A549 (cell line): ENCODE data around the gene MYMK. TPM values are rescaled to one million over a fixed set of nuclear protein-coding genes. Genes with fewer than 3 reads are reported as not detected.

Source experiments
- ATAC-seq, 2 experiments: fragments of 200-7000 bp in 1 of 2; fragments of >200 bp in 1 of 2; cut with Nextera tagmentation in 1 of 2; cut with Tn5 transposase in 1 of 2; 3 replicates each; pipeline versions ENCODE4 v1.8.0 to v1.9.1; 2018 to 2020; ENCODE audit warnings: mild to moderate bottlenecking in 1 of 2, moderate library complexity in 1 of 2
- CTCF ChIA-PET: fragments of 300-600 bp; sonication (Branson Sonifier 250); formaldehyde crosslinking; extraction: SDS; loops from one replicate; lab custom pipeline; 2021; ENCODE audit warnings: antibody characterized with exemption, inconsistent platforms; lab: Yijun Ruan, JAX
- POLR2A ChIA-PET: fragments of 350-600 bp; formaldehyde crosslinking; extraction: SDS; loops from one replicate; lab custom pipeline; 2021; ENCODE audit warnings: antibody characterized with exemption, inconsistent platforms; lab: Yijun Ruan, JAX
- DNase-seq, 2 experiments: peaks; one replicate each; pipeline versions ENCODE4 v3.0.0 to v3.0.0-alpha.2; 2011 to 2016; ENCODE audit warnings: low read depth in 1 of 2, low spot score in 1 of 2
- FAIRE-seq: peaks from 2 replicates; lab custom pipeline; 2011; peaks lifted over from hg19 to GRCh38; lab: Jason Lieb, UNC
- H3K27ac ChIP-seq, 2 experiments: fragments of >200 bp; sonication (Bioruptor Twin); formaldehyde crosslinking; 3 replicates each; pipeline ENCODE4 v1.5.1; 2016 to 2017
- H3K4me1 ChIP-seq: fragments of >200 bp; sonication (Bioruptor Twin); formaldehyde crosslinking; 3 replicates; pipeline ENCODE4 v1.6.1; 2016
- H3K4me2 ChIP-seq: fragments of >200 bp; sonication (Bioruptor Twin); formaldehyde crosslinking; 3 replicates; pipeline ENCODE4 v1.6.1; 2016
- H3K4me3 ChIP-seq: fragments of >200 bp; sonication (Bioruptor Twin); formaldehyde crosslinking; 3 replicates; pipeline ENCODE4 v1.5.1; 2016
- H3K9me3 ChIP-seq: fragments of >200 bp; sonication (Bioruptor Twin); formaldehyde crosslinking; 3 replicates; pipeline ENCODE4 v1.6.1; 2016
- BHLHE40 ChIP-seq: IDR thresholded peaks from 2 replicates; pipeline ENCODE4 v1.6.1; 2012; ENCODE audit warnings: low read depth, low read length, inconsistent platforms
- CBX2 ChIP-seq: fragments of 200-600 bp; sonication (generic); IDR thresholded peaks from 2 replicates; pipeline ENCODE4 v1.6.1; 2016; ENCODE audit warnings: low read depth, mild to moderate bottlenecking, borderline replicate concordance
- CHD4 ChIP-seq: fragments of 200-600 bp; sonication (generic); IDR thresholded peaks from 2 replicates; pipeline ENCODE4 v1.6.1; 2016; ENCODE audit warnings: antibody characterized with exemption, mild to moderate bottlenecking, borderline replicate concordance
- EHMT2 ChIP-seq: fragments of 200-600 bp; sonication (generic); IDR thresholded peaks from 2 replicates; pipeline ENCODE4 v1.6.1; 2016; ENCODE audit warnings: antibody characterized with exemption, low read depth, mild to moderate bottlenecking, moderate library complexity
- FOXS1 ChIP-seq: fragments of 250-450 bp; sonication (Bioruptor Pico); IDR thresholded peaks from 2 replicates; pipeline ENCODE4 v1.5.0; 2020; ENCODE audit warnings: mild to moderate bottlenecking, moderate library complexity
- GATA3 ChIP-seq: IDR thresholded peaks from 2 replicates; pipeline ENCODE4 v1.6.1; 2012; ENCODE audit warnings: borderline replicate concordance
- HDAC2 ChIP-seq: fragments of 200-600 bp; sonication (generic); IDR thresholded peaks from 2 replicates; pipeline ENCODE4 v1.6.1; 2016
- HEYL ChIP-seq: fragments of 250-450 bp; sonication (Bioruptor Pico); IDR thresholded peaks from 2 replicates; pipeline ENCODE4 v1.8.0; 2021; ENCODE audit warnings: mild to moderate bottlenecking, moderate library complexity
- HOXA7 ChIP-seq: fragments of 250-450 bp; sonication (Bioruptor Pico); IDR thresholded peaks from 2 replicates; pipeline ENCODE4 v1.5.0; 2020; ENCODE audit warnings: mild to moderate bottlenecking, moderate library complexity
- HOXB5 ChIP-seq: fragments of 250-450 bp; sonication (Bioruptor Pico); IDR thresholded peaks from 2 replicates; pipeline ENCODE4 v1.5.0; 2020; ENCODE audit warnings: mild to moderate bottlenecking, moderate library complexity
- JUN ChIP-seq, 2 experiments: fragments of >200 bp; sonication (Bioruptor Twin); formaldehyde crosslinking; IDR thresholded peaks; 2 replicates in 1 of 2; 3 replicates in 1 of 2; pipeline ENCODE4 v1.6.1; 2016 to 2017
- KDM5A ChIP-seq: fragments of 200-600 bp; sonication (generic); IDR thresholded peaks from 2 replicates; pipeline ENCODE4 v1.6.1; 2016; ENCODE audit warnings: antibody characterized with exemption, mild to moderate bottlenecking
- MAFK ChIP-seq: fragments of 450-650 bp; IDR thresholded peaks from 2 replicates; pipeline ENCODE4 v1.6.1; 2014; ENCODE audit not compliant: partially characterized antibody
- MAZ ChIP-seq: fragments of 150-350 bp; IDR thresholded peaks from 2 replicates; pipeline ENCODE4 v1.6.1; 2014; ENCODE audit warnings: antibody characterized with exemption, low read depth, low read length, borderline replicate concordance
- MYC ChIP-seq: IDR thresholded peaks from 2 replicates; pipeline ENCODE4 v1.6.1; 2012; ENCODE audit warnings: mild to moderate bottlenecking, inconsistent platforms, low read length, improper control_type of control experiment, borderline replicate concordance
- NPAS2 ChIP-seq: fragments of 250-450 bp; sonication (Bioruptor Pico); IDR thresholded peaks from 2 replicates; pipeline ENCODE4 v1.8.0; 2022; ENCODE audit warnings: mild to moderate bottlenecking, moderate library complexity, borderline replicate concordance
- NR3C1 ChIP-seq: fragments of >200 bp; sonication (Bioruptor Twin); formaldehyde crosslinking; IDR thresholded peaks from 3 replicates; pipeline ENCODE4 v1.6.1; 2017
- PHF8 ChIP-seq: fragments of 200-600 bp; sonication (generic); IDR thresholded peaks from 2 replicates; pipeline ENCODE4 v1.6.1; 2016; ENCODE audit warnings: low read depth, mild to moderate bottlenecking, antibody characterized with exemption, moderate library complexity, borderline replicate concordance
- POLR2AphosphoS2 ChIP-seq: conservative IDR thresholded peaks from 2 replicates; pipeline ENCODE4 v1.6.1; 2012; ENCODE audit warnings: low read length, improper control_type of control experiment, inconsistent platforms
- RAD21 ChIP-seq, 2 experiments: fragments of >200 bp in 1 of 2; sonication (Bioruptor Twin) in 1 of 2; formaldehyde crosslinking in 1 of 2; IDR thresholded peaks in 1 of 2; conservative IDR thresholded peaks in 1 of 2; 2 replicates in 1 of 2; 3 replicates in 1 of 2; pipeline ENCODE4 v1.6.1; 2012 to 2018; ENCODE audit warnings: inconsistent platforms in 1 of 2
- RFX5 ChIP-seq: fragments of 450-650 bp; IDR thresholded peaks from 2 replicates; pipeline ENCODE4 v1.7.1; 2014; ENCODE audit warnings: antibody characterized with exemption, mild to moderate bottlenecking, moderate library complexity
- RNF2 ChIP-seq: fragments of 200-600 bp; sonication (generic); IDR thresholded peaks from 2 replicates; pipeline ENCODE4 v1.6.1; 2016; ENCODE audit warnings: low read depth, mild to moderate bottlenecking, antibody characterized with exemption, moderate library complexity, borderline replicate concordance
- SMC3 ChIP-seq: fragments of >200 bp; sonication (Bioruptor Twin); formaldehyde crosslinking; IDR thresholded peaks from 3 replicates; pipeline ENCODE4 v1.6.1; 2018; ENCODE audit warnings: inconsistent platforms
- TP53 ChIP-seq: fragments of 250-450 bp; sonication (Bioruptor Pico); IDR thresholded peaks from 2 replicates; pipeline ENCODE4 v1.5.0; 2021; ENCODE audit warnings: mild to moderate bottlenecking, moderate library complexity
- WGBS: methylation state at CpG from one replicate; pipeline ENCODE4 v1.1.6; 2017; ENCODE audit errors: missing lambda C conversion rate; 5-methylcytosine and 5-hydroxymethylcytosine counted together
- polyA plus RNA-seq, 4 experiments: library from polyadenylated mRNA; depleted of rRNA in 3 of 4; stranded (reverse); fragments of >200 nt; fragmentation: RNase III in 1 of 4; extraction: RNeasy Plus Mini Kit Qiagen cat#74134 plus additional on column Dnase treatment in 1 of 4; gene quantifications; 2 replicates in 3 of 4; 3 replicates in 1 of 4; pipeline ENCODE4 v1.2.3, GENCODE V29; 2011 to 2017
- TF ChIP-seq, protein P1 (sequence below): fragments of 200-600 bp; sonication (generic); IDR thresholded peaks from 2 replicates; pipeline ENCODE4 v1.6.1; 2016; ENCODE audit warnings: antibody characterized with exemption, mild to moderate bottlenecking, moderate library complexity
- TF ChIP-seq, protein P2 (sequence below): fragments of 450-650 bp; IDR thresholded peaks from 2 replicates; pipeline ENCODE4 v1.6.1; 2014; ENCODE audit warnings: antibody characterized with exemption
- TF ChIP-seq, protein P3 (sequence below): IDR thresholded peaks from 2 replicates; pipeline ENCODE4 v1.6.1; 2012
- TF ChIP-seq, protein P4 (sequence below): fragments of 250-450 bp; sonication (Bioruptor Pico); IDR thresholded peaks from 2 replicates; pipeline ENCODE4 v1.5.0; 2021; ENCODE audit warnings: mild to moderate bottlenecking, moderate library complexity, borderline replicate concordance
- TF ChIP-seq, protein P5 (sequence below): IDR thresholded peaks from 2 replicates; pipeline ENCODE4 v1.6.1; 2012

The MYMK gene
- polyA plus RNA-seq, 2 of the 4 experiments (the other 2 are of a cell fraction), result not detected

DNA sequence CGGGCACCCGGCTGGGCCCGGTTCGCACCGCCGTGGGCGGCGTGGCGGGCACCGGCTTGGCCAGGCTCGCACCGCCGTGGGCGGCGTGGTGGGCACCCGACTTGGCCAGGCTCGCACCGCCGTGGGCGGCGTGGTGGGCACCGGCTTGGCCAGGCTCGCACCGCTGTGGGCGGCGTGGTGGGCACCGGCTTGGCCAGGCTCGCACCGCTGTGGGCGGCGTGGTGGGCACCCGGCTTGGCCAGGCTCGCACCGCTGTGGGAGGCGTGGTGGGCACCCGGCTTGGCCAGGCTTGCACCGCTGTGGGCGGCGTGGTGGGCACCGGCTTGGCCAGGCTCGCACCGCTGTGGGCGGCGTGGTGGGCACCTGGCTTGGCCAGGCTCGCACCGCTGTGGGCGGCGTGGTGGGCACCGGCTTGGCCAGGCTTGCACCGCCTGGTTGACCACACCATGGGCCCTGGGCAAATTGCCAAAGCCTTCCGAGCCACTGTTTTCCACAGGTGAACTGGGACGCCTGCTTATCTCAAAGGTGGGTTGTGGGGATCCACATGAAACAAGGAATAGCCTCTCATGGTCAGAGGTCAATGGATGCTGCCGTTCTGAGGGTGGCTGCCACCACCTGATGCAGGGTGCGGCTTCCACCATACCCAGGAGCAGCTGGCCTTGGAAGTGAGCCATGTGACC, 38.0 kb upstream of the MYMK start:
- H3K4me3 ChIP-seq, result no peak overlapping the region
- H3K4me1 ChIP-seq, result peaks cover 9% of the 10 kb centered on the region; the same call in 2 of the 3 replicates
- DNase-seq (no peak), ATAC-seq (peak in 1 of 2 experiments; percentile 6; a peak in 1 of 6 replicates), FAIRE-seq (no peak)
- H3K27ac ChIP-seq, result no peak overlapping the region
- CTCF ChIA-PET, result no interaction called here
- peak overlapping the region; percentile 13; the same call in 2 of the 3 replicates for H3K4me2 ChIP-seq
- H3K9me3 ChIP-seq, result no peaks in the 10 kb centered on the region
- no peak for TF ChIP-seq MAZ
- no peak for TF ChIP-seq PHF8
- TF ChIP-seq CHD4, result no peak
- no peak for TF ChIP-seq RNF2
- no peak for TF ChIP-seq BHLHE40
- no peak for TF ChIP-seq JUN (IDR thresholded peaks at IDR 0.05)
- no peak for TF ChIP-seq SMC3
- no peak for TF ChIP-seq HEYL (CRISPR knock-in tag)
- TF ChIP-seq POLR2AphosphoS2, result no peak
- TF ChIP-seq EHMT2, result no peak
- TF ChIP-seq NR3C1, result no peak
- TF ChIP-seq RFX5, result no peak
- no peak for TF ChIP-seq NPAS2 (CRISPR knock-in tag)
- no peak for TF ChIP-seq MYC
- no peak for TF ChIP-seq RAD21 (conservative IDR thresholded peaks at IDR 0.05 in 1 of 2, IDR thresholded peaks at IDR 0.05 in 1 of 2)
- TF ChIP-seq GATA3, result no peak
- TF ChIP-seq, protein P1, sequence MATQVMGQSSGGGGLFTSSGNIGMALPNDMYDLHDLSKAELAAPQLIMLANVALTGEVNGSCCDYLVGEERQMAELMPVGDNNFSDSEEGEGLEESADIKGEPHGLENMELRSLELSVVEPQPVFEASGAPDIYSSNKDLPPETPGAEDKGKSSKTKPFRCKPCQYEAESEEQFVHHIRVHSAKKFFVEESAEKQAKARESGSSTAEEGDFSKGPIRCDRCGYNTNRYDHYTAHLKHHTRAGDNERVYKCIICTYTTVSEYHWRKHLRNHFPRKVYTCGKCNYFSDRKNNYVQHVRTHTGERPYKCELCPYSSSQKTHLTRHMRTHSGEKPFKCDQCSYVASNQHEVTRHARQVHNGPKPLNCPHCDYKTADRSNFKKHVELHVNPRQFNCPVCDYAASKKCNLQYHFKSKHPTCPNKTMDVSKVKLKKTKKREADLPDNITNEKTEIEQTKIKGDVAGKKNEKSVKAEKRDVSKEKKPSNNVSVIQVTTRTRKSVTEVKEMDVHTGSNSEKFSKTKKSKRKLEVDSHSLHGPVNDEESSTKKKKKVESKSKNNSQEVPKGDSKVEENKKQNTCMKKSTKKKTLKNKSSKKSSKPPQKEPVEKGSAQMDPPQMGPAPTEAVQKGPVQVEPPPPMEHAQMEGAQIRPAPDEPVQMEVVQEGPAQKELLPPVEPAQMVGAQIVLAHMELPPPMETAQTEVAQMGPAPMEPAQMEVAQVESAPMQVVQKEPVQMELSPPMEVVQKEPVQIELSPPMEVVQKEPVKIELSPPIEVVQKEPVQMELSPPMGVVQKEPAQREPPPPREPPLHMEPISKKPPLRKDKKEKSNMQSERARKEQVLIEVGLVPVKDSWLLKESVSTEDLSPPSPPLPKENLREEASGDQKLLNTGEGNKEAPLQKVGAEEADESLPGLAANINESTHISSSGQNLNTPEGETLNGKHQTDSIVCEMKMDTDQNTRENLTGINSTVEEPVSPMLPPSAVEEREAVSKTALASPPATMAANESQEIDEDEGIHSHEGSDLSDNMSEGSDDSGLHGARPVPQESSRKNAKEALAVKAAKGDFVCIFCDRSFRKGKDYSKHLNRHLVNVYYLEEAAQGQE, result no peak
- no peak for TF ChIP-seq HOXA7 (CRISPR knock-in tag)
- no peak for TF ChIP-seq FOXS1 (CRISPR knock-in tag)
- no peak for TF ChIP-seq MAFK
- 67% methylated on average over 1 of the region's 54 CpGs for WGBS
- POLR2A ChIA-PET, result no interaction called here

DNA sequence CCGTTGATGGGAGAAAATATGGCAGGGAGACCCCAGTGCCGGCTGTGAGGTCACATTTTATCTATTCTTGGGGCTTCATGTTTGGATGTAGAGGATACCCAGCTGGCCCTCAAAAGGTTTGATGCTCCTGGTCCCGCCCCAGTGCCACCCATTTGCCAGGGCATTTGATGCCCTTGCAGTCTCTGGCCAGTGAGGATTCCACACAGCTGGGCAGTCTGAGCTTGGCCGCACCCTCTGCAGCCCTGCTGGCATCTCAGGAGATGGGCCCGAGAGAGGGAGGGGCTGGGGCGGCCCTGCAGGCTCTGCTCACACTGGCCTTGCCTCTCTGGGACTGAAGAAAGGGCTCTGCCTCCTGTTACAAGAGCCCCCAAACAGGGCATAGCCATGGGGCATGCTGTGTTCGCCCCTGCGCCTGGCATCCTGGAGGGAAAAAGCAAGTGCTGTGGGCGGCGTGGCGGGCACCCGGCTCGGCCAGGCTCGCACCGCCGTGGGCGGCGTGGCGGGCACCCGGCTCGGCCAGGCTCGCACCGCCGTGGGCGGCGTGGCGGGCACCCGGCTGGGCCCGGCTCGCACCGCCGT, 37.3 kb upstream of the MYMK start:
- ChIA-PET POLR2A (no interaction called here), CTCF (interaction anchor here (1.2 kb wide), 1 partner anchor 41 kb away, joined by 3 read pairs; no protein-coding TSS in a partner anchor)
- no peak for ATAC-seq
- Histone ChIP-seq H3K4me3 (no peak overlapping the region), H3K4me2 (no peak overlapping the region), H3K27ac (no peak overlapping the region), H3K9me3 (no peaks in the 10 kb centered on the region), H3K4me1 (peaks cover 9% of the 10 kb centered on the region; the same call in 2 of the 3 replicates)
- FAIRE-seq, result no peak
- 38% methylated on average over 6 of the region's 32 CpGs for WGBS
- DNase-seq, result no peak
- TF ChIP-seq MAZ (no peak), CBX2 (no peak), HEYL (CRISPR knock-in tag) (no peak), SMC3 (no peak), POLR2AphosphoS2 (no peak), HDAC2 (no peak), KDM5A (no peak), BHLHE40 (no peak), HOXB5 (no peak), TP53 (CRISPR knock-in tag) (no peak)
- TF ChIP-seq, protein P2, sequence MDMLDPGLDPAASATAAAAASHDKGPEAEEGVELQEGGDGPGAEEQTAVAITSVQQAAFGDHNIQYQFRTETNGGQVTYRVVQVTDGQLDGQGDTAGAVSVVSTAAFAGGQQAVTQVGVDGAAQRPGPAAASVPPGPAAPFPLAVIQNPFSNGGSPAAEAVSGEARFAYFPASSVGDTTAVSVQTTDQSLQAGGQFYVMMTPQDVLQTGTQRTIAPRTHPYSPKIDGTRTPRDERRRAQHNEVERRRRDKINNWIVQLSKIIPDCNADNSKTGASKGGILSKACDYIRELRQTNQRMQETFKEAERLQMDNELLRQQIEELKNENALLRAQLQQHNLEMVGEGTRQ, result no peak
- TF ChIP-seq, protein P3, sequence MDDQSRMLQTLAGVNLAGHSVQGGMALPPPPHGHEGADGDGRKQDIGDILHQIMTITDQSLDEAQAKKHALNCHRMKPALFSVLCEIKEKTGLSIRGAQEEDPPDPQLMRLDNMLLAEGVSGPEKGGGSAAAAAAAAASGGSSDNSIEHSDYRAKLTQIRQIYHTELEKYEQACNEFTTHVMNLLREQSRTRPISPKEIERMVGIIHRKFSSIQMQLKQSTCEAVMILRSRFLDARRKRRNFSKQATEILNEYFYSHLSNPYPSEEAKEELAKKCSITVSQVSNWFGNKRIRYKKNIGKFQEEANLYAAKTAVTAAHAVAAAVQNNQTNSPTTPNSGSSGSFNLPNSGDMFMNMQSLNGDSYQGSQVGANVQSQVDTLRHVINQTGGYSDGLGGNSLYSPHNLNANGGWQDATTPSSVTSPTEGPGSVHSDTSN, result no peak
- TF ChIP-seq, protein P4, sequence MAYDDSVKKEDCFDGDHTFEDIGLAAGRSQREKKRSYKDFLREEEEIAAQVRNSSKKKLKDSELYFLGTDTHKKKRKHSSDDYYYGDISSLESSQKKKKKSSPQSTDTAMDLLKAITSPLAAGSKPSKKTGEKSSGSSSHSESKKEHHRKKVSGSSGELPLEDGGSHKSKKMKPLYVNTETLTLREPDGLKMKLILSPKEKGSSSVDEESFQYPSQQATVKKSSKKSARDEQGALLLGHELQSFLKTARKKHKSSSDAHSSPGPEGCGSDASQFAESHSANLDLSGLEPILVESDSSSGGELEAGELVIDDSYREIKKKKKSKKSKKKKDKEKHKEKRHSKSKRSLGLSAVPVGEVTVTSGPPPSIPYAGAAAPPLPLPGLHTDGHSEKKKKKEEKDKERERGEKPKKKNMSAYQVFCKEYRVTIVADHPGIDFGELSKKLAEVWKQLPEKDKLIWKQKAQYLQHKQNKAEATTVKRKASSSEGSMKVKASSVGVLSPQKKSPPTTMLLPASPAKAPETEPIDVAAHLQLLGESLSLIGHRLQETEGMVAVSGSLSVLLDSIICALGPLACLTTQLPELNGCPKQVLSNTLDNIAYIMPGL (CRISPR knock-in tag), result no peak
- TF ChIP-seq, protein P5, sequence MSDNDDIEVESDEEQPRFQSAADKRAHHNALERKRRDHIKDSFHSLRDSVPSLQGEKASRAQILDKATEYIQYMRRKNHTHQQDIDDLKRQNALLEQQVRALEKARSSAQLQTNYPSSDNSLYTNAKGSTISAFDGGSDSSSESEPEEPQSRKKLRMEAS, result no peak
